Endodermal cell (in vitro differentiated cells): ENCODE results near the gene DNAJC4. TPM values are rescaled to one million over a fixed set of nuclear protein-coding genes. Genes with fewer than 3 reads are reported as not detected.

Experiments
- DNase-seq: peaks from one replicate; pipeline ENCODE4 v3.0.0-alpha.2; 2017
- H3K27ac ChIP-seq: 2 replicates; pipeline ENCODE4 v1.5.1; 2013; ENCODE audit warnings: mild to moderate bottlenecking, low read depth, low read length, moderate library complexity
- H3K27me3 ChIP-seq: 2 replicates; pipeline ENCODE4 v1.6.1; 2013; ENCODE audit warnings: mild to moderate bottlenecking, low read length, moderate library complexity; ENCODE audit not compliant: insufficient read depth, control insufficient read depth, poor library complexity, severe bottlenecking
- H3K36me3 ChIP-seq: 2 replicates; pipeline ENCODE4 v1.7.0; 2013; ENCODE audit warnings: mild to moderate bottlenecking, low read length, moderate library complexity; ENCODE audit not compliant: control insufficient read depth, insufficient read depth
- H3K4me1 ChIP-seq: one replicate; pipeline ENCODE4 v1.7.0; 2013; ENCODE audit warnings: low read length; ENCODE audit not compliant: control insufficient read depth, insufficient read depth
- H3K4me3 ChIP-seq: 2 replicates; pipeline ENCODE4 v1.5.1; 2013; ENCODE audit warnings: mild to moderate bottlenecking, low read length, moderate library complexity
- H3K9ac ChIP-seq: 2 replicates; pipeline ENCODE4 v1.6.1; 2013; ENCODE audit warnings: mild to moderate bottlenecking, low read length, moderate library complexity; ENCODE audit not compliant: poor library complexity, severe bottlenecking; ENCODE audit errors: extremely low read depth
- H3K9me3 ChIP-seq: 2 replicates; pipeline ENCODE4 v1.6.1; 2013; ENCODE audit warnings: mild to moderate bottlenecking, low read length, moderate library complexity; ENCODE audit not compliant: control insufficient read depth
- H3K27ac Mint-ChIP-seq: 2 replicates; pipeline ENCODE4 v1.8.0; 2020; ENCODE audit warnings: mixed read lengths
- H3K27me3 Mint-ChIP-seq: 2 replicates; pipeline ENCODE4 v1.8.0; 2021; ENCODE audit warnings: mild to moderate bottlenecking, mixed read lengths; ENCODE audit not compliant: insufficient read depth
- H3K36me3 Mint-ChIP-seq: 2 replicates; pipeline ENCODE4 v1.8.0; 2020; ENCODE audit warnings: low read depth, mixed read lengths
- H3K4me1 Mint-ChIP-seq: 2 replicates; pipeline ENCODE4 v1.8.0; 2020; ENCODE audit warnings: mixed read lengths
- H3K4me3 Mint-ChIP-seq: 2 replicates; pipeline ENCODE4 v1.8.0; 2020; ENCODE audit warnings: mild to moderate bottlenecking, moderate library complexity, mixed read lengths
- H3K9me3 Mint-ChIP-seq: 2 replicates; pipeline ENCODE4 v1.8.0; 2020; ENCODE audit warnings: mild to moderate bottlenecking, mixed read lengths
- WGBS, 2 experiments: methylation state at CpG; one replicate each; pipeline versions ENCODE4 v1.1.5 to v1.1.7; 2013; ENCODE audit warnings: missing lambda C conversion rate in 2 of 2, mixed read lengths in 1 of 2; ENCODE audit not compliant: insufficient coverage in 1 of 2, insufficient read length in 1 of 2; 5-methylcytosine and 5-hydroxymethylcytosine counted together
- total RNA-seq, 2 donors: library from RNA; stranded (reverse); fragmentation: NEBNext Ultra II Directional in 1 of 2; extraction: Animal tissue kit (Norgen Biotek cat#: 25700) in 1 of 2; gene quantifications; 2 replicates in 1 of 2; 3 replicates in 1 of 2; pipeline ENCODE4 v1.2.1, GENCODE V29; 2021
- TF ChIP-seq, protein P1 (sequence below): fragments of 200-600 bp; sonication (generic); conservative IDR thresholded peaks from 2 replicates; pipeline ENCODE4 v1.5.0; 2021; ENCODE audit warnings: antibody characterized with exemption, mild to moderate bottlenecking

The DNAJC4 gene
- total RNA-seq, 2 donors from 2014 or later: 20.3 to 22.9 TPM

DNA sequence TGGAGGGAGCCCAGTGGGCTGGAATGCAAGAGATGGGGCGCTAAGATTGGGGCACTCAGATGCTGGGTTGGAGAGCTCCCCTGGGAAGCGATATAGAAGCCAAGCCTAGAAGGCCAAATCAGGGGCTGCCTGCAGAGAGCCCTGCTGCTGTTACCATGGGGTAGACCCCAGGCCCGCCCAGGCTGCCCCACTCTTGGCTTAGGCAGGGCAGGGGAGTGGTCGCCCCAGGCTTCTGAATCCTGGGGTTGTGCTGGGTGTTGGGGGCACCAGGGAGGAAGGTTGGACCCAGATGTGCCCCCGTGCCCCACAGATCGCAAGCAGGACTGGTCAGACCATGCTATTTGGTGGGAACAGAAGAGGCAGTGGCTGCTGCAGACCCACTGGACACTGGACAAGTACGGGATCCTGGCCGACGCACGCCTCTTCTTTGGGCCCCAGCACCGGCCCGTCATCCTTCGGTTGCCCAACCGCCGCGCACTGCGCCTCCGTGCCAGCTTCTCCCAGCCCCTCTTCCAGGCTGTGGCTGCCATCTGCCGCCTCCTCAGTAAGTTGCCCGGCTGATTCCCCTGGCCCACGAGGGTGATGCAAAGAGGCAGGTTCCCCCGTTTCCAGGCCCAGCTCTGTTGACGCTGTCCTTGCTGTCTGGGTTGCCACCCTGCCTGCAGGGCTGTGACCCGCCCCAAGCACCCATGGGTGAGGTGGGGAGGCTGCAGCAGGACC lies 19.9 kb upstream of the DNAJC4 start:
- H3K36me3 Mint-ChIP-seq: peaks cover 32% of the 10 kb centered on the region
- Histone ChIP-seq H3K9me3 (no peaks in the 10 kb centered on the region), H3K27ac (no peak overlapping the region), H3K4me1 (no peaks in the 10 kb centered on the region), H3K27me3 (no peaks in the 10 kb centered on the region), H3K9ac (no peak overlapping the region), H3K4me3 (no peak overlapping the region), H3K36me3 (peaks cover 28% of the 10 kb centered on the region)
- no peaks in the 10 kb centered on the region for H3K4me1 Mint-ChIP-seq
- H3K27me3 Mint-ChIP-seq: no peaks in the 10 kb centered on the region
- no peak overlapping the region for H3K4me3 Mint-ChIP-seq
- no peak for DNase-seq
- H3K27ac Mint-ChIP-seq: no peak overlapping the region
- H3K9me3 Mint-ChIP-seq: no peaks in the 10 kb centered on the region
- TF ChIP-seq, protein P1, sequence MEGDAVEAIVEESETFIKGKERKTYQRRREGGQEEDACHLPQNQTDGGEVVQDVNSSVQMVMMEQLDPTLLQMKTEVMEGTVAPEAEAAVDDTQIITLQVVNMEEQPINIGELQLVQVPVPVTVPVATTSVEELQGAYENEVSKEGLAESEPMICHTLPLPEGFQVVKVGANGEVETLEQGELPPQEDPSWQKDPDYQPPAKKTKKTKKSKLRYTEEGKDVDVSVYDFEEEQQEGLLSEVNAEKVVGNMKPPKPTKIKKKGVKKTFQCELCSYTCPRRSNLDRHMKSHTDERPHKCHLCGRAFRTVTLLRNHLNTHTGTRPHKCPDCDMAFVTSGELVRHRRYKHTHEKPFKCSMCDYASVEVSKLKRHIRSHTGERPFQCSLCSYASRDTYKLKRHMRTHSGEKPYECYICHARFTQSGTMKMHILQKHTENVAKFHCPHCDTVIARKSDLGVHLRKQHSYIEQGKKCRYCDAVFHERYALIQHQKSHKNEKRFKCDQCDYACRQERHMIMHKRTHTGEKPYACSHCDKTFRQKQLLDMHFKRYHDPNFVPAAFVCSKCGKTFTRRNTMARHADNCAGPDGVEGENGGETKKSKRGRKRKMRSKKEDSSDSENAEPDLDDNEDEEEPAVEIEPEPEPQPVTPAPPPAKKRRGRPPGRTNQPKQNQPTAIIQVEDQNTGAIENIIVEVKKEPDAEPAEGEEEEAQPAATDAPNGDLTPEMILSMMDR: no peak
- WGBS, 2 experiments: 95 to 97% methylated on average over 15 to 24 of the region's 24 CpGs

DNA sequence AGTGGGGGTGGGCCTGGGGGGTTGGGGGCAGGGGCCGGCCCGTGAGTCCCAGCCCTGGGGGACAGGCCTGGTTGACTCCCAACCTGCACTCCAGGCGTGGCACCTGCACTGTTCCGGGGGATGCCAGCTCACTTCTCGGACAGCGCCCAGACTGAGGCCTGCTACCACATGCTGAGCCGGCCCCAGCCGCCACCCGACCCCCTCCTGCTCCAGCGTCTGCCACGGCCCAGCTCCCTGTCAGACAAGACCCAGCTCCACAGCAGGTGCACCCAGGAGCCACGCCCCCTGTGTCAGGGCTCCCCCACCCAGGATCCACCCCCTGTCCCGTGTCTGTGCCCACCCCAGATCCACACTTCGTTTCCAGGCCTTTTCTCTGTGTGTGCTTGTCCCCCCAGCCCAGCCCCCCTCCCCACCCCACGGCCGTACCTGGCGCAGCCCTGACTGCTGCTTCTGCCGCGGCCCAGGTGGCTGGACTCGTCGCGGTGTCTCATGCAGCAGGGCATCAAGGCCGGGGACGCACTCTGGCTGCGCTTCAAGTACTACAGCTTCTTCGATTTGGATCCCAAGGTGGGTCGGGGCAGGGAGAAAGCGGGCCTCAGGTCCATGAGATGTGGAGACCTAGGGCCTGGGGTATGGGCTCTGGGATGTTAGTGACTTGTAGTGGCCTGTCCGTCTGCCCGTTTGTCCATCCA lies 19.0 kb upstream of the DNAJC4 start:
- no peak overlapping the region for H3K27ac ChIP-seq
- TF ChIP-seq, protein P1: no peak
- Mint-ChIP-seq H3K36me3 (peaks cover 27% of the 10 kb centered on the region), H3K27me3 (no peaks in the 10 kb centered on the region), H3K9me3 (no peaks in the 10 kb centered on the region), H3K4me3 (no peak overlapping the region), H3K27ac (no peak overlapping the region), H3K4me1 (no peaks in the 10 kb centered on the region)
- 93 to 98% methylated on average over 11 to 30 of the region's 30 CpGs for WGBS, 2 experiments
- no peak for DNase-seq
- no peaks in the 10 kb centered on the region for H3K9me3 ChIP-seq
- H3K4me1 ChIP-seq: no peaks in the 10 kb centered on the region
- no peaks in the 10 kb centered on the region for H3K27me3 ChIP-seq
- H3K4me3 ChIP-seq: no peak overlapping the region
- H3K9ac ChIP-seq: no peak overlapping the region
- H3K36me3 ChIP-seq: peaks cover 20% of the 10 kb centered on the region

DNA sequence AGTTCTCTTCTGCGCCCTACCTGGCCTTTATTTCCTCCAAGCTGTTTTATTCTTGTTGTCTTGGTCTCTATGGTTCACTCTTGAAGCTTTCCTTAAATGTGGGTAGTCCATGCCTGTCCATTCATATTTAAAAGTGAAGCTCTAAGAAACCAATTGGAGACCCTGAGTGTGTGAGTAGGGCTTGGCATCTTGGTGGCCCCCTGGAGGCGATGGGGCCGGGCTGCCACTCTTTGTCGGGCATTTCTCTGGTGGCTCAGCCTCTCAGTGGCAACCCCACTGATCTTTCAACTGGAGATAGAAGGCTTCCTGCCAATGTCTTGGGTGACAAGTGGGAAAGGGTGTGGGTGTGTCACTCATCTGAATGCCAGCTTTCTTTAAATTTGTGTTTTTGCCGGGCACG lies 13.5 kb upstream of the DNAJC4 start:
- Mint-ChIP-seq H3K4me3 (no peak overlapping the region), H3K27me3 (no peaks in the 10 kb centered on the region), H3K9me3 (no peaks in the 10 kb centered on the region), H3K36me3 (peaks cover 31% of the 10 kb centered on the region), H3K4me1 (no peaks in the 10 kb centered on the region), H3K27ac (no peak overlapping the region)
- WGBS, 2 experiments: 94 to 95% methylated on average over 6 of the region's 6 CpGs
- TF ChIP-seq, protein P1: peak; percentile 46
- Histone ChIP-seq H3K9me3 (no peaks in the 10 kb centered on the region), H3K36me3 (peaks cover 16% of the 10 kb centered on the region), H3K4me3 (no peak overlapping the region), H3K4me1 (no peaks in the 10 kb centered on the region), H3K27me3 (no peaks in the 10 kb centered on the region), H3K9ac (no peak overlapping the region), H3K27ac (no peak overlapping the region)
- DNase-seq: no peak
